K562 (cell line): ENCODE data around the gene NMUR1. TPM values are rescaled to one million over a fixed set of nuclear protein-coding genes. Genes with fewer than 3 reads are reported as not detected.

Experiments
- ATAC-seq: fragments of 200-7000 bp; cut with Tn5 transposase; 3 replicates; pipeline ENCODE4 v1.9.1; 2020; ENCODE audit warnings: moderate library complexity
- BruUV-seq: library from RNA; stranded (reverse); fragments of 400-500 nt; replicated peaks from 2 replicates; lab custom pipeline; 2021; lab: Mats Ljungman, UMichigan
- CTCF ChIA-PET: fragments of 300-600 bp; formaldehyde crosslinking; extraction: SDS; loops from one replicate; lab custom pipeline; 2021; ENCODE audit warnings: low intra/inter-chr PET ratio; lab: Yijun Ruan, JAX
- POLR2A ChIA-PET: fragments of 300-600, 350-650 bp; sonication (Branson Sonifier 250); formaldehyde crosslinking; extraction: SDS; loops from one replicate; lab custom pipeline; 2021; ENCODE audit warnings: antibody characterized with exemption, inconsistent platforms; lab: Yijun Ruan, JAX
- DNase-seq, 4 experiments: peaks; one replicate each; pipeline versions ENCODE4 v3.0.0 to v3.0.0-alpha.2; 2011 to 2018; ENCODE audit warnings: low spot score in 3 of 4, mixed read lengths in 3 of 4; ENCODE audit errors: extremely low read depth in 1 of 4
- FAIRE-seq: peaks from 2 replicates; lab custom pipeline; 2011; peaks lifted over from hg19 to GRCh38; lab: Jason Lieb, UNC
- H2AFZ ChIP-seq: 2 replicates; pipeline ENCODE4 v1.6.0; 2011; ENCODE audit warnings: low read depth, low read length, control low read depth, inconsistent platforms
- H3K27ac ChIP-seq: fragments of 200-600 bp; 3 replicates; pipeline ENCODE4 v1.8.0; 2011; ENCODE audit warnings: low read depth, mild to moderate bottlenecking, control low read depth, inconsistent platforms, low read length, moderate library complexity, mixed read lengths; ENCODE audit errors: extremely low read depth
- H3K27me3 ChIP-seq, 2 experiments: fragments of 300-600 bp in 1 of 2; 2 replicates in 1 of 2; 3 replicates in 1 of 2; pipeline versions ENCODE4 v1.6.0 to v1.8.0; 2011; ENCODE audit warnings: inconsistent platforms in 2 of 2, low read length in 2 of 2, mild to moderate bottlenecking in 1 of 2, mixed read lengths in 1 of 2, moderate library complexity in 1 of 2; ENCODE audit not compliant: control insufficient read depth in 2 of 2, insufficient read depth in 2 of 2
- H3K36me3 ChIP-seq: fragments of 300-600 bp; 3 replicates; pipeline ENCODE4 v1.8.0; 2011; ENCODE audit warnings: mild to moderate bottlenecking, low read length, inconsistent platforms; ENCODE audit not compliant: control insufficient read depth, insufficient read depth
- H3K4me1 ChIP-seq, 2 experiments: fragments of 200-600 bp in 1 of 2; replicated peaks in 1 of 2; 2 replicates in 1 of 2; 3 replicates in 1 of 2; pipeline versions ENCODE4 v1.5.1 to v1.8.0; 2011; ENCODE audit warnings: inconsistent platforms in 2 of 2, low read length in 2 of 2, mild to moderate bottlenecking in 1 of 2, mixed read lengths in 1 of 2, moderate library complexity in 1 of 2; ENCODE audit not compliant: control insufficient read depth in 2 of 2, insufficient read depth in 2 of 2
- H3K4me2 ChIP-seq: 2 replicates; pipeline ENCODE4 v1.6.1; 2011; ENCODE audit warnings: low read length, control low read depth, inconsistent platforms, mixed read lengths; ENCODE audit not compliant: insufficient read depth
- H3K4me3 ChIP-seq: fragments of 200-600 bp; sonication (generic), shearing (Covaris generic); 2 replicates; pipeline ENCODE4 v1.5.1; 2016; ENCODE audit warnings: control low read depth, inconsistent platforms
- H3K79me2 ChIP-seq: fragments of 200-600 bp; 3 replicates; pipeline ENCODE4 v1.8.0; 2011; ENCODE audit warnings: low read length, inconsistent platforms; ENCODE audit not compliant: control insufficient read depth, insufficient read depth
- H3K9ac ChIP-seq, 2 experiments: 2 replicates each; pipeline versions ENCODE4 v1.6.0 to v1.6.1; 2011; ENCODE audit warnings: low read depth in 2 of 2, low read length in 2 of 2, control low read depth in 1 of 2, inconsistent platforms in 1 of 2, mild to moderate bottlenecking in 1 of 2, mixed read lengths in 1 of 2; ENCODE audit not compliant: insufficient read depth in 1 of 2
- H3K9me1 ChIP-seq: one replicate; pipeline ENCODE4 v1.6.0; 2011; ENCODE audit warnings: inconsistent platforms, mild to moderate bottlenecking, low read length, moderate library complexity; ENCODE audit not compliant: control insufficient read depth, insufficient read depth
- H3K9me3 ChIP-seq: replicated peaks from 2 replicates; pipeline ENCODE4 v1.5.1; 2011; ENCODE audit warnings: low read depth, low read length, inconsistent platforms; ENCODE audit not compliant: control insufficient read depth, insufficient read depth
- H4K20me1 ChIP-seq: replicated peaks from 2 replicates; pipeline ENCODE4 v1.6.1; 2011; ENCODE audit warnings: low read length, inconsistent platforms, mixed read lengths; ENCODE audit not compliant: control insufficient read depth, insufficient read depth
- AFF1 ChIP-seq, 2 experiments: fragments of 450-650 bp; IDR thresholded peaks; 2 replicates each; pipeline ENCODE4 v1.6.1; 2018; ENCODE audit warnings: mild to moderate bottlenecking in 2 of 2, low read depth in 1 of 2; ENCODE audit not compliant: partially characterized antibody in 2 of 2
- CTCF ChIP-seq, 3 experiments: IDR thresholded peaks in 2 of 3; conservative IDR thresholded peaks in 1 of 3; 2 replicates each; pipeline ENCODE4 v1.5.1; 2011 to 2012; ENCODE audit warnings: low read length in 3 of 3, mild to moderate bottlenecking in 3 of 3, control low read depth in 2 of 3, improper control_type of control experiment in 1 of 3, inconsistent platforms in 1 of 3, low read depth in 1 of 3, mixed read lengths in 1 of 3, moderate library complexity in 1 of 3; ENCODE audit not compliant: insufficient read depth in 2 of 3
- EP300 ChIP-seq: IDR thresholded peaks from 2 replicates; pipeline ENCODE4 v1.6.1; 2012; ENCODE audit warnings: low read length, improper control_type of control experiment
- MYC ChIP-seq, 2 experiments: fragments of 250-450 bp in 1 of 2; sonication (Bioruptor Pico) in 1 of 2; IDR thresholded peaks; 2 replicates each; pipeline versions ENCODE4 v1.5.1 to v1.6.1; 2012 to 2021; ENCODE audit warnings: low read depth in 2 of 2, borderline replicate concordance in 1 of 2, improper control_type of control experiment in 1 of 2, low read length in 1 of 2, mild to moderate bottlenecking in 1 of 2, moderate library complexity in 1 of 2
- NFXL1 ChIP-seq: fragments of 450-650 bp; formaldehyde crosslinking; IDR thresholded peaks from 2 replicates; pipeline ENCODE4 v1.4.0; 2021; ENCODE audit warnings: mild to moderate bottlenecking
- RBM14 ChIP-seq: fragments of 200-400 bp; formaldehyde crosslinking; IDR thresholded peaks from 2 replicates; pipeline ENCODE4 v1.6.1; 2018; ENCODE audit warnings: low read depth, mild to moderate bottlenecking, low read length, moderate library complexity, borderline replicate concordance; ENCODE audit not compliant: insufficient read depth
- TRIM24 ChIP-seq, 2 experiments: fragments of 450-650 bp; IDR thresholded peaks; 2 replicates each; pipeline ENCODE4 v1.6.1; 2016
- ZNF511 ChIP-seq: sonication (generic); formaldehyde crosslinking; IDR thresholded peaks from 2 replicates; pipeline ENCODE4 v1.8.0; 2022; ENCODE audit warnings: mild to moderate bottlenecking, missing genetic modification reagents
- WGBS: fragments of 100-300 bp; shearing (Covaris generic); methylation state at CpG from one replicate; pipeline ENCODE4 v1.1.6; 2016; ENCODE audit warnings: low coverage, mixed read lengths; ENCODE audit not compliant: insufficient coverage; ENCODE audit errors: missing lambda C conversion rate; 5-methylcytosine and 5-hydroxymethylcytosine counted together
- in situ Hi-C: fragments of 300-500 bp; cut with MboI; formaldehyde crosslinking; loops from 4 replicates; pipeline ENCODE4 v1.15.0; 2018; ENCODE audit warnings: inconsistent platforms, mixed read lengths
- intact Hi-C: fragments of 100-400 bp; cut with micrococcal nuclease; formaldehyde crosslinking; loops from 2 replicates; pipeline ENCODE4 v1.14.2; 2022
- polyA plus RNA-seq, 8 experiments: library from polyadenylated mRNA; depleted of rRNA in 4 of 8; stranded (reverse) in 5 of 8; unstranded in 3 of 8; fragments of >200 nt; fragmentation: Nextera tagmentation in 2 of 8; fragmentation: Illumina TruSeq in 1 of 8; extraction: Ambion mirVana in 2 of 8; extraction: Trizol in 1 of 8; gene quantifications; 2 replicates each; pipeline versions ENCODE4 v1.2.1 to v1.2.3, GENCODE V29; 2011 to 2014; ENCODE audit warnings: inconsistent platforms in 1 of 8, missing spikeins in 1 of 8
- total RNA-seq, 7 experiments: library from RNA; depleted of rRNA in 6 of 7; stranded (reverse); fragments of >200 nt in 6 of 7; fragmentation: Illumina TruSeq in 2 of 7; extraction: Trizol in 2 of 7; gene quantifications; 2 replicates each; pipeline versions ENCODE4 v1.2.1 to v1.2.3, GENCODE V29; 2011 to 2021; ENCODE audit warnings: low replicate concordance in 1 of 7

Gene NMUR1
- total and polyA plus RNA-seq, 9 of the 15 experiments (the other 6 are each of a cell fraction or from before 2014, with no cell fraction given): 0.01 to 0.27 (median 0.15) TPM

GRCh38 chr2:231541645-231542044, 11.4 kb upstream of the NMUR1 start:
- no peak overlapping the region for H3K4me3 ChIP-seq
- CTCF ChIA-PET: no interaction called here
- POLR2A ChIA-PET: no interaction called here
- no peak overlapping the region for H3K27ac ChIP-seq
- H3K4me1 ChIP-seq: peaks cover 4 to 5% of the 10 kb centered on the region in 2 experiments; a peak in 3 of 5 replicates
- in situ Hi-C loops (no loop called here), intact Hi-C loops (no loop called here)
- DNase-seq (peak in 3 of 4 experiments; percentile 27), FAIRE-seq (no peak), ATAC-seq (peak; percentile 68)
- H4K20me1 ChIP-seq: no peaks in the 10 kb centered on the region
- no peaks in the 10 kb centered on the region for H3K36me3 ChIP-seq
- peak; percentile 31 to 51 (median 45); a peak in 5 of 6 replicates for TF ChIP-seq CTCF (IDR thresholded peaks at IDR 0.05 in 2 of 3, conservative IDR thresholded peaks at IDR 0.05 in 1 of 3; ENCODE audit: insufficient read depth in 2 of 3, low read depth in 1 of 3, low read length in 3 of 3)
- no peak for TF ChIP-seq EP300
- no peaks in the 10 kb centered on the region for H3K9me1 ChIP-seq
- H3K4me2 ChIP-seq: no peak overlapping the region
- 0 out of 2 replicates have a peak, but pooled peaks cover 2% of the 10 kb centered on the region for H3K9me3 ChIP-seq
- H3K27me3 ChIP-seq: no peaks in the 10 kb centered on the region; a peak in 2 of 5 replicates
- 0% methylated on average over 3 of the region's 11 CpGs for WGBS
- H2AFZ ChIP-seq: no peak overlapping the region
- no TSS peak for BruUV-seq
- H3K9ac ChIP-seq: no peak overlapping the region
- H3K79me2 ChIP-seq: no peaks in the 10 kb centered on the region

GRCh38 chr2:231539991-231540390, 9.7 kb upstream of the NMUR1 start:
- Histone ChIP-seq H3K4me1 (no peaks in the 10 kb centered on the region; a peak in 1 of 5 replicates), H3K79me2 (no peaks in the 10 kb centered on the region), H3K27me3 (peaks cover 0 to 11% of the 10 kb centered on the region in 2 experiments; a peak in 3 of 5 replicates), H3K9me1 (no peaks in the 10 kb centered on the region), H4K20me1 (no peaks in the 10 kb centered on the region), H3K27ac (no peak overlapping the region), H2AFZ (no peak overlapping the region), H3K9ac (no peak overlapping the region), H3K9me3 (0 out of 2 replicates have a peak, but pooled peaks cover 2% of the 10 kb centered on the region), H3K4me2 (no peak overlapping the region), H3K4me3 (no peak overlapping the region), H3K36me3 (no peaks in the 10 kb centered on the region)
- intact Hi-C loops: no loop called here
- no peak for FAIRE-seq
- no peak for ATAC-seq
- ChIA-PET CTCF (no interaction called here), POLR2A (no interaction called here)
- WGBS: 16% methylated on average over 3 of the region's 4 CpGs
- BruUV-seq: no TSS peak
- no peak for DNase-seq
- in situ Hi-C loops: no loop called here
- TF ChIP-seq RBM14 (no peak), TRIM24 (IDR thresholded peaks at IDR 0.05) (no peak), MYC (IDR thresholded peaks at IDR 0.05; ENCODE audit: low read depth, low read length) (no peak), MYC (CRISPR knock-in tag; IDR thresholded peaks at IDR 0.05; ENCODE audit: borderline replicate concordance, low read depth) (no peak), NFXL1 (CRISPR knock-in tag) (no peak), AFF1 (IDR thresholded peaks at IDR 0.05; ENCODE audit: low read depth in 1 of 2, partially characterized antibody in 2 of 2) (no peak), ZNF511 (CRISPR knock-in tag) (no peak)
